Spleen (tissue), 11 donors: ENCODE data around the gene TBXA2R. TPM values are rescaled to one million over a fixed set of nuclear protein-coding genes. Genes with fewer than 3 reads are reported as not detected.

Source experiments
- DNase-seq: peaks from one replicate; pipeline ENCODE4 v3.0.0-alpha.2; 2020
- H3K27ac ChIP-seq, 8 donors: fragments of 200-600 bp; sonication (generic) in 7 of 8; 1 replicate in 4 of 8; 2 replicates in 4 of 8; pipeline versions ENCODE4 v1.5.0 to v1.8.0; 2016 to 2021; ENCODE audit warnings: inconsistent platforms in 4 of 8, mild to moderate bottlenecking in 4 of 8, moderate library complexity in 1 of 8
- H3K27me3 ChIP-seq, 7 donors: fragments of 200-600 bp; sonication (generic) in 6 of 7; replicated peaks in 1 of 7; 1 replicate in 4 of 7; 2 replicates in 3 of 7; pipeline versions ENCODE4 v1.5.0 to v1.8.0; 2016 to 2021; ENCODE audit warnings: inconsistent platforms in 3 of 7, mild to moderate bottlenecking in 1 of 7
- H3K36me3 ChIP-seq, 6 donors: fragments of 200-600 bp; sonication (generic) in 5 of 6; 1 replicate in 4 of 6; 2 replicates in 2 of 6; pipeline versions ENCODE4 v1.5.0 to v1.8.0; 2016 to 2021; ENCODE audit warnings: inconsistent platforms in 2 of 6
- H3K4me1 ChIP-seq, 6 donors: fragments of 200-600 bp; sonication (generic) in 5 of 6; 1 replicate in 3 of 6; 2 replicates in 3 of 6; pipeline versions ENCODE4 v1.5.0 to v1.8.0; 2016 to 2021; ENCODE audit warnings: inconsistent platforms in 3 of 6
- H3K4me3 ChIP-seq, 8 donors: fragments of 200-600 bp; sonication (generic) in 7 of 8; 1 replicate in 4 of 8; 2 replicates in 4 of 8; pipeline versions ENCODE4 v1.5.0 to v1.8.0; 2016 to 2021; ENCODE audit warnings: inconsistent platforms in 4 of 8, mild to moderate bottlenecking in 4 of 8, moderate library complexity in 2 of 8
- H3K9me3 ChIP-seq, 8 donors: fragments of 200-600 bp; sonication (generic) in 7 of 8; 1 replicate in 4 of 8; 2 replicates in 4 of 8; pipeline versions ENCODE4 v1.5.0 to v1.8.0; 2016 to 2021; ENCODE audit warnings: inconsistent platforms in 4 of 8
- CTCF ChIP-seq, 11 experiments: fragments of 200-600 bp in 7 of 11; fragments of 450-650 bp in 4 of 11; sonication (generic) in 4 of 11; IDR thresholded peaks in 8 of 11; conservative IDR thresholded peaks in 3 of 11; 1 replicate in 7 of 11; 2 replicates in 4 of 11; pipeline versions ENCODE4 v1.4.0 to v1.8.0; 2016 to 2021; ENCODE audit warnings: antibody characterized with exemption in 11 of 11, inconsistent platforms in 4 of 11, mild to moderate bottlenecking in 1 of 11
- POLR2A ChIP-seq, 3 donors: fragments of 450-650 bp; IDR thresholded peaks; one replicate each; pipeline ENCODE4 v1.5.1; 2017; ENCODE audit warnings: antibody characterized with exemption in 3 of 3, mild to moderate bottlenecking in 1 of 3
- POLR2AphosphoS5 ChIP-seq, 3 donors: sonication (generic); formaldehyde crosslinking; IDR thresholded peaks; one replicate each; pipeline ENCODE4 v1.5.1; 2017; ENCODE audit warnings: antibody characterized with exemption in 3 of 3
- WGBS, 5 donors: extraction: QIAGEN DNeasy Blood & Tissue Kit in 3 of 5; methylation state at CpG; one replicate each; pipeline versions ENCODE4 v1.1.5 to v1.1.7; 2013 to 2018; 5-methylcytosine and 5-hydroxymethylcytosine counted together
- intact Hi-C: fragments of 100-400 bp; cut with DNase I; formaldehyde crosslinking; loops from one replicate; pipeline ENCODE4 v1.15.0; 2023; ENCODE audit warnings: low total_unique reads
- polyA plus RNA-seq, 3 donors: library from polyadenylated mRNA; stranded (reverse); fragments of 200-250 nt; gene quantifications; one replicate each; pipeline ENCODE4 v1.2.1, GENCODE V29; 2013
- total RNA-seq, 7 donors: library from RNA; depleted of rRNA in 3 of 7; stranded (reverse); fragments of >200 nt in 3 of 7; fragmentation: NEBNext Ultra II Directional in 4 of 7; extraction: Animal tissue kit (Norgen Biotek cat#: 25700) in 4 of 7; gene quantifications; one replicate each; pipeline versions ENCODE4 v1.1.0 to v1.2.1, GENCODE V29; 2016 to 2021
- donor health status: healthy with polysubstance abuse.
- donor health status: DM: no; HTN: no; CAD: no; lungs with moderate emphysema.
- donor health status: DM: no; HTN: no; CAD: no.
- donor health status: Bipolar disorder and iron deficiency.
- donor health status: healthy.
- donor health status: DM: no; HTN: no; CAD: no.
- donor health status: DM: yes; HTN: yes; CAD: no.

TBXA2R gene
- total and polyA plus RNA-seq, 10 donors: 2.1 to 16.1 (median 10.5) TPM

GRCh38 chr19:3634496-3635045, 27.9 kb upstream of the TBXA2R start:
- Histone ChIP-seq H3K9me3 (no peaks in the 10 kb centered on the region), H3K27ac (no peak overlapping the region), H3K27me3 (no peaks in the 10 kb centered on the region), H3K4me3 (no peak overlapping the region), H3K4me1 (no peaks in the 10 kb centered on the region), H3K36me3 (peaks cover 0 to 95% (median 53%) of the 10 kb centered on the region in 6 donors)
- TF ChIP-seq POLR2AphosphoS5 (IDR thresholded peaks at IDR 0.05) (peak in 1 of 3 donors; percentile 16), CTCF (IDR thresholded peaks at IDR 0.05 in 8 of 11, conservative IDR thresholded peaks at IDR 0.05 in 3 of 11) (no peak)
- 94 to 96% (median 94%) methylated on average over 18 to 19 of the region's 19 CpGs for WGBS, 5 donors
- intact Hi-C loops: no loop called here
- no peak for DNase-seq

DNA sequence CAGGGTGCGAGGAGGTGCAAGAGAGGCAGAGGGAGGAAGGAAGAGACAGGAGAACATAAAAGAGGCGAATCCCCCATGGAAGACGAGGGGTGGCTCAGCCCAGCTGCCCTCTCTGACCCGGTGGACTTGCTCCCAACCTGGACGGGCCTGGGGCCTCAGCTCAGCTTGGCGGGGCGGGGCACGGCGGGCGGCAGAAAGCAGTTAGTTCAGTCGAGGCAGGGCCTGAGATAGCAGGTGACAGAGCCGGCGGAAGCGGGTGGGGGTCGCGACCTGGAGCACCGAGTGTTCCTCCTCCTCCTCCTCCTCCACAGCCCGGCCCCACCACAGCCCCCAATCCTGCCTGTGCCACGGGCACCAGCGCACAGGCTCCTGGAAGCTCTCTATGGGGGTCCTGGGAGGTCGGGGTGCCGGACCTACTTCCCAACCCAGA, 26.9 kb upstream of the TBXA2R start:
- no peak overlapping the region for H3K27ac ChIP-seq
- H3K36me3 ChIP-seq: peaks cover 0 to 85% (median 44%) of the 10 kb centered on the region in 6 donors
- H3K4me3 ChIP-seq: no peak overlapping the region
- WGBS, 5 donors: 82 to 96% (median 91%) methylated on average over 21 to 22 of the region's 22 CpGs
- no peaks in the 10 kb centered on the region for H3K27me3 ChIP-seq
- intact Hi-C loops: no loop called here
- no peaks in the 10 kb centered on the region for H3K9me3 ChIP-seq
- H3K4me1 ChIP-seq: no peaks in the 10 kb centered on the region
- no peak for TF ChIP-seq POLR2AphosphoS5 (IDR thresholded peaks at IDR 0.05)
- no peak for TF ChIP-seq CTCF (IDR thresholded peaks at IDR 0.05 in 8 of 11, conservative IDR thresholded peaks at IDR 0.05 in 3 of 11)
- no peak for TF ChIP-seq POLR2A (IDR thresholded peaks at IDR 0.05)
- DNase-seq: no peak

DNA sequence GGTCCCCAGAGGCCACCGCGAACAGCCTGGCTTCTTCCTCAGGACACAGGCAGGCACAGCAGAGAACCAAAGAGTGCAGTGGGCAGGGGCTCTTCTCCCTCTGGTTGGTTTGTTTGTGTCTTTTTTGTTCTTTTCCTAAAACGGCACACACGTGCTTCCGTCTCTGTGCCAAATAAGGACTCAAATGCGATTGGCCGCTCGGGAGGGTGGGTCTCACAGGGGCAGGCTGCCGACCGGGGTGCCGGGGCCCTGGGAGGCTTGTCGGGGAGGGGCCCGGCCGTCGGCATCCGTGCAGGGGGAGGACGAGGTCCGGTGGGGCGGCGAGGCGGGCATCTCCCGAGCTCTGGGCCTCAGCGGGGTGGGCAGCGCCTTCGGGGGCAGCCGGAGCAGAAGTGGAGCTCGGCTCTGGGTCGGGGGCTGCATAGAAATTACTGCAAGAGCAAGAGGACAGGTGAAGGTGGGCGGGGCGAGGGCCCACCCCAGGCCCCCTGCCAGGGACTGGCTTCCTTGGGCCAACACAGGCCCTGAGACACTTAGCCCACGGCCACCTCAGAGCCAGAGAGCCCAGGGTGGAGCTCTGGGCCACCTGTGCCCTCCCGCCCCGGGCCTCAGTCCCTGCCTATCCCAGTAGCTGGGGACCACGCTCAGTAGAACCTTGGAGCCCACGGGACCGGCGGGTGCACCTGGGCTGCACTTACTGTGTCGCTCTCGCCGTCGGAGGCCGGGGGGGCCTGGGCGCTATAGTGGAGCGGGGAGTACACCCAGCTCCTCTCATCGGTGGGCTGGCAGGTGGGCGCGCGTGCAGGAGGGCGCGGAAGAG, 26.3 kb upstream of the TBXA2R start:
- no peaks in the 10 kb centered on the region for H3K9me3 ChIP-seq
- no peak for DNase-seq
- WGBS, 5 donors: 92 to 93% (median 92%) methylated on average over 44 to 50 of the region's 50 CpGs
- H3K36me3 ChIP-seq: peaks cover 0 to 79% (median 38%) of the 10 kb centered on the region in 6 donors
- no peaks in the 10 kb centered on the region for H3K27me3 ChIP-seq
- no peak overlapping the region for H3K27ac ChIP-seq
- intact Hi-C loops: no loop called here
- TF ChIP-seq POLR2A (IDR thresholded peaks at IDR 0.05) (no peak), POLR2AphosphoS5 (IDR thresholded peaks at IDR 0.05) (peak in 1 of 3 donors; percentile 23), CTCF (IDR thresholded peaks at IDR 0.05 in 8 of 11, conservative IDR thresholded peaks at IDR 0.05 in 3 of 11) (no peak)
- H3K4me3 ChIP-seq: no peak overlapping the region
- no peaks in the 10 kb centered on the region for H3K4me1 ChIP-seq

- Histone ChIP-seq H3K4me3 (no peak overlapping the region), H3K9me3 (no peaks in the 10 kb centered on the region), H3K36me3 (peaks cover 0 to 70% (median 31%) of the 10 kb centered on the region in 6 donors), H3K27me3 (no peaks in the 10 kb centered on the region), H3K27ac (no peak overlapping the region), H3K4me1 (peaks cover 0 to 7% (median 4%) of the 10 kb centered on the region in 6 donors)
- intact Hi-C loops: no loop called here
- no peak for DNase-seq
- 77 to 95% (median 88%) methylated on average over 11 to 16 of the region's 16 CpGs for WGBS, 5 donors
- TF ChIP-seq POLR2AphosphoS5 (IDR thresholded peaks at IDR 0.05) (peak in 1 of 3 donors; percentile 48), CTCF (IDR thresholded peaks at IDR 0.05 in 8 of 11, conservative IDR thresholded peaks at IDR 0.05 in 3 of 11) (no peak), POLR2A (IDR thresholded peaks at IDR 0.05) (no peak)
Observed at GRCh38 chr19:3632098-3632497, 25.4 kb upstream of the TBXA2R start.
